HG03571 (cell line): ENCODE measurements around the gene TRAF3.

ENCODE experiments used
- ATAC-seq: cut with Tn5 transposase; IDR thresholded peaks from one replicate; pipeline ENCODE4 v1.9.1; 2021; ENCODE audit not compliant: unreplicated experiment

Gene TRAF3

GRCh38 chr14:102907303-102907844 lies 130.1 kb downstream of the TRAF3 start:
- ATAC-seq, result no peak

DNA sequence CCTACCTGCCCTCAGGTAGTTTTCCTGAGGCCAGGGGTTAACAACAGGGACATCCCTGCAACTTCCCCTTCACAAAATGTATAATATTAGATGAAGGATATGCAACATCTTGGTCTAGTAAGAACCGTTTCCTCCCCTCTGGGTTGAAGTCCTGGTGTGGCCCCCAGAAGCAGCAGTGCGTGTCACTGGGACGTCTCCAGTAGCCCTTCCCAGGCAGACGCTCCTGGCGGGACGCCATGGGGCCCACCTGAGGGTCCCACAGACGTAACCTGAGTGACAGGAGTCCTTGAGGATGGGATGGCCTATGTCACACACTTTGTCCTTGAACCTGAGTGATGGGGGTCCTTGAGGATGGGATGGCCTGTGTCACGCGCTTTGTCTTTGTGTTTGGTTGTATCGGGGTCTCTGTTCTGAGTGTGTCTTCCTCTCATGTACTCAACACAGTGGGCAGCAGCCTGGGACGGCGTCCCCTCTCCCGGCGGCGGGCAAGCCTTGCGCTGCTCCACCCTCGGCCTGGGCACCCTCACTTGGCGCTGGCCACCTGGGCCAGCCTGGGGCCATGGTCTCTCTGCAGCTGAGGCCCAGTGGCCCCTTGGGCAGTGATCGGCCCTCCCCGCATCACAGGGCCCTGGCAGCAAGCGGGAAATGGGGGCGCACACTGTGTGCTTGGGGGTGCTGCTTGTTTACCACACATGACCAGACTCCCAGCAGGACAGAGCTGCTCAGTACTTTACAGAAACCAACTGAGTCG lies 130.9 kb downstream of the TRAF3 start:
- no peak for ATAC-seq

- no peak for ATAC-seq
Measured at GRCh38 chr14:102908766-102909455, 131.7 kb downstream of the TRAF3 start.

GRCh38 chr14:102909462-102909861 lies 132.2 kb downstream of the TRAF3 start:
- no peak for ATAC-seq

DNA sequence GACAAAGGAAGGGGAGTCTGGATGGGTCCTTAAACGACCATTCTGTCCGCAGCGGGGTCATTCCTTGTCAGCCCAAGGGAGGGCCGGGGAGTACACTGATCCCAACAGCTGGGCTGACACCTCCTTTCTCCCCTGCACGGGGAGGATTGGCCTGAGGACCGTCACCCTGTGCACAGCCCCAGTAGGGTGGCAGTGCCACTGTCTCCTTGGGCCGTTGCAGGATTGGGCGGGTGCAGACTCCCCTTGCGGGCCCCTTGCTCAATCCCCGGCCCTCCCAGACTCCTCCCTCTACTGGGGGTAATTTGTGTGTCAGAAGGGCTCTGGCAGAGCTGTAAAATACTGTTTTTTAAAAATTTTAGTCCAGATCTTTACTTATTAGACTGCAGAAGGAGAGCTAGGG lies 132.7 kb downstream of the TRAF3 start:
- no peak for ATAC-seq

GRCh38 chr14:102910442-102910841 lies 133.2 kb downstream of the TRAF3 start:
- ATAC-seq, result no peak

GRCh38 chr14:102911541-102911951 lies 134.3 kb downstream of the TRAF3 start:
- ATAC-seq, result no peak

DNA sequence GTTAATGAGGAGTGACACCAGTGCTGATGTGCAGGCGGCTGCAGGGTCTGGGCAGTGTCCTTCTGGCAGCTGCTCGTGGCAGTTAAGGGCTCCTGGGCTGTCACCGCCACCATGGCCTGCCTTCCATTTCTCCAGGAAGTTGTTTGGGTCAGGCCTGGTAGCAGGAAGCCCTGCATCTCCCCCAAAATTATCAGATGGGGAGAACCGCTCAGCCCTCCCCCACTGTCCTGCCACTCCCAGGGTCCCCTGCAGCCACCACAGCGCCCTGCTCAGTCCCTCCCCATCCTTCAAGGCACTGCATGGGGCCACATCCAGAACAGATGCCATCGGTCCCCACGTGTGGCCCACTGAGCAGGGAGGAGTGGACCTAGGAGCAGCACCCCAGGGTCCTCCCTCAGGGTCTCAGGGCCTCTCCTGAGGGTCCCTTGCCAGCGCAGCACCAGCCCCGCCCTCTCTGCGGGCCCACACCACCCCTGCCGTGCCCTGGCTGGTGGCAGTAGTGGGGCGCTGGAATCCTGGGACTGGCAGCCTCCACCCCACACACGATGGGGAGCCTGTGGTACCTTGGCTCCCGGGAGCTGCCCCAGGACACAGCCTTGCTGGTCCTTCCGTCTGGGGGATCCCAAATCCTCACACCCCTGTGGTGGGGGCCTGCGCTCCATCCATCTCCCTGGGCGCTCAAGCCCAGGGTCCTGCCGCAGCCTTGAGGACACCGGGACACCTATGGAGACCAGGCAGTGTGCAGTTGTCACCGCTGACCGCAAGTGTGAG lies 134.9 kb downstream of the TRAF3 start:
- no peak for ATAC-seq

DNA sequence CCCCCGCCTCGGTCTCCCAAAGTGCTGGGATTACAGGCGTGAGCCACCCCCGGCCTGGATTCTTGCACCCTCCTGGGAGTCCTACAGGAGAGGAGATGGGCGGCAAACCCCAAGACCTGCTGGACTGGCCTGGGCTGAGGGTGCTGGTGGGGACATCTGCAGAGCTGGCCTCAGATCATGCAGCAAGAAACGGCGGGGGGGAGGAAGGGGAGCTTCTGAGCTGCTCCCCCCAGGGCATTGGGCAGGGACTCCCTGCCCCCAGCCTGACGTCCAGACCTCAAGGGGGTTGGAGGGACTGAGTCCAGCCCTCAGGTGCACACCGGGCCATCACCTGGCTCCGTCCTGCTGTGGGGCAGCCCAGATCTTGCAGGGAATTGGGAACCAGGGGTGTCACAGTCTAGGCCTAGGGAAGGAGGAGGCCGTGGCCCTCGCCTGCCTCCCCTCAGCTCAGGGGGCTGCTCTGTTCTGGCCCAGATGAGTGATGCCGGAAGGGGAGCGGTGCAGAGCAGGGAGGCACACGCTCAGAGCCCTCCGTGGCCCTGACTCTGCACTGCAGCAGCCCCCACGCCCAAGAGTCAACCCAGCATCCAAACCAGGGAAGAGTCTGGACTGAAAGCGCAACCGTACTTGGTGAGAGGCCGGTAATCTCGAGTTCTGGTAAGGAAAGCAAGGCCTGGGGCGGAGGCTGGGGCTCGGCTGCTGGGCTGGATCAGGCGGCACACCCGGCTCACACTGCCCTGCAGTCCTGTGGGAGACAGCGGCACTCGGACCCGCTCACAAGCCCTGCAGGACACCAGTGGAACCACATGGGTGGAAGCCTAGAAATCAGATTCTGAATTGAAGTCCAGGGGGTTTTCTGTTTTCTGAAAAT lies 136.3 kb downstream of the TRAF3 start:
- ATAC-seq, result no peak

GRCh38 chr14:102914474-102915291 lies 137.4 kb downstream of the TRAF3 start:
- ATAC-seq, result no peak

DNA sequence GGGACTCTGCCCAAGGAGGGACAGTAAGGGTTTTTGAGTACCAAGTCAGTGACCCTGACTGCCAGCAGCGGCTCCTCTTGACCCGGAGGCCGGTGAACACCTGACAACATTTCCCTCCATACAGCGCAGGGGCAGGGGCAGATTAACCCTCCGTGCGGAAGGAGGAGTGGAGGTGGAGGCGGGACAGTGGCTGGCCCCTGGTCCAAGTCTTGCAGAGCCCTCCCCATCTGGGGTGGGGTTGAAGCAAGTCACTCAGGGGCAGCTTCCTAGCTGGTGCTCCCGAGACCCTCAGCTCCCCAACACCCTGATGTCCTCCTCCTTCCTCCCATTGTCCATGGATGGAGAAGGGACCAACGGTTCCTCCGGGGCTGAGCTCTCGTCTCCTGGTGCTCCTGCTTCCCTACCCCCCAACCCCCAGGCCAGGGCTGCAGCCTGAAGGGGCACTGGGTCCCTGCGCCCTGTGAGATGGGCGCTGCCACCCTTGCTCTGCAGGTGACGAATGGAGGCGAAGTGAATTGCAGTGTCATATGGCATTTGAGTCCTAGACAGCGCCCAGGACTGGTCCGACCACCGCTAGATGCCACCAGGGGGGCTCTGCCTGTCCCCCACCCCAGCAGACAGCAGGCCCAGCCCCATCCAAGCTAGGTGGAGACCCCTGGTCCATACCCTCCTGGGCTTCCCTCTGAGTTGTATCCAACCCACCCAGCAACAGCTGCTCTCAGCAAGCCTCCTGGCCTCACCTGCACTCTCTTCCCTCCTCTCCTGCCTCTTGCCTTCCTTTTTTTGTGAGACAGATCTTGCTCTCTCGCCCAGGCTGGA lies 138.3 kb downstream of the TRAF3 start:
- ATAC-seq, result no peak

GRCh38 chr14:102916347-102917055 lies 139.3 kb downstream of the TRAF3 start:
- ATAC-seq, result no peak

DNA sequence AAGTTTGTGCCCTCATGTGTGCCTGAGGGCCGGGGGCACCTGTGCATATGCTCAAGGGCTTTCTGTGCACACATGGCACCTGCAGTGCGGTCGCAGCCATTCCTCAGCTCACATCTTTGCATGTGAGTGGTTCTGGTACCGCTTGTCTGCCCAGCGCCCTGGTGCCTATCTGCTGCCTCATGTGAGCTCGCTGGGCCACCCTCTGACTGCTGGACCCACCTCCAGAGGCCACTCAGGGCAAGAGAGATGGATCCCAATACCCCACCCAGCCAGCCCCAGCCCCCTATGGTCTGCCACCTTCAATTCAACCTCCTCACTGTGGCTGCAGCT lies 139.8 kb downstream of the TRAF3 start:
- ATAC-seq, result no peak

DNA sequence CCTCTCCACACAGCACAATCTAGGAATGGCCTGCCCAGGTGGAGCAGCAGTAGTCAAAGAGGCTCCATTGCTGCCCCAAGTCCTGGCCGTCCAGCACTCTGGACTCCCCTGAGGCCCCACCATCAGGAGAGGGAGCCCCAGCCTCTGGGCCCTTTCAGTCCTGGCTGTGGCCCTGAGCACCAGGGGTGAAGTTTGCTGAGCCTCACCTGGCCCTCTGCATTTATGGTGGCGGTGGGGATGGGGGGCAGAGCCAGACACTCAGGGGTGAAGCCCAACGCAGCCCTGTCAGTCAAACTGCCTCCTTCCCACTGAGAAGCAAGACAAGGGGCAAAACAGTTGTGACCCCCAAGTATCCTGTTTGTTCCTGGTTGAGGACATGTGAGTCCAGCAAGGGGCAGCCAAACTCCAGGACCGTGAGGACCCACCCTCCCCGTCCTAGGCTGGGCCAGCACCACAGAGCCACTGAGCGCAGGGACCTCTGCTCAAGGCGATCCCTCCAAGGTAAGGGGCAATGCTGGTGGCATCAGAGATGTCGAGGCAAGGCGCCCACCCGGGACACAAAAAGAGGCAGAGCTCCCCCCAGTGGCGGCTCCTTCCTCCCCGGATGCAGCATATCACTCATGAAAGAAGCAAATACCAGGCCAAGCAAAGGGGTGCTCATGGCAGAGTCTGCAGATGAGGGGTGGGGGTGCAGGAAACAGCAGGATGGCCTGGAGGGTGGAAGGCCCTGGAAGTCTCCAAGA lies 140.4 kb downstream of the TRAF3 start:
- no peak for ATAC-seq

GRCh38 chr14:102918438-102918837 lies 141.2 kb downstream of the TRAF3 start:
- ATAC-seq, result no peak

DNA sequence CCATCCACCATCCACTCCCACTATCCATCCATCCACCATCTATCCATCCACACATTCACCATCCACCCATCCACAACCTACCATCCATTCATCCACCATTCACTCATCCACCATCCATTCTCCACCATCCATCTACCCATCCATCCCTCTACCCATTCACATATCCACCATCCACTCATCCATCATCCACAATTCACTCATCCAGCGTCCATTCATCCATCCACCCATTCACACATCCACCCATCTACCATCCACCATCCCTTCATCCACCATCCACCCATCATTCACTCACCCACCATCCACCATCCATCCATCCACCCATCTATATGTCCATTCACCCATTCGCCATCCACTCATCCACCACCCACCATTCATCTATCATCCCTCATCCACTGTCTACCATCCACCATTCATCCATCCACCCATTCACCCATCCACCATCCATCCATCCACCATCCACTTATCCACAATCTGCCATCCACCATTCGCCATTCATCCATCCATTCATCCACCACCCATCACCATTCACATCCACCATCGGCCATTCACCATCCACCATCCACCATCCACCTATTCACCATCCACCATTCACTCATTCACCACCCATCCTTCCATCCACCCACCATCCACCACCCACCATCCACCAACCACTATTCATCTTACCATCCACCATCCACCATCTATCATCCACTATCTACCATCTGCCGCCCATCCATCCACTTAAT lies 143.2 kb downstream of the TRAF3 start:
- no peak for ATAC-seq

- ATAC-seq, result no peak
Measured at GRCh38 chr14:102920998-102921304, 143.7 kb downstream of the TRAF3 start.
